Iris pigment epithelial cell (primary cell): ENCODE results near the gene RTN1.

ENCODE experiments used
- DNase-seq: peaks from one replicate; pipeline ENCODE4 v3.0.0-alpha.2; 2011; ENCODE audit warnings: low read depth

The RTN1 gene

GRCh38 chr14:59630288-59630963 is 240.2 kb downstream of the RTN1 start:
- peak; percentile 36 for DNase-seq

DNA sequence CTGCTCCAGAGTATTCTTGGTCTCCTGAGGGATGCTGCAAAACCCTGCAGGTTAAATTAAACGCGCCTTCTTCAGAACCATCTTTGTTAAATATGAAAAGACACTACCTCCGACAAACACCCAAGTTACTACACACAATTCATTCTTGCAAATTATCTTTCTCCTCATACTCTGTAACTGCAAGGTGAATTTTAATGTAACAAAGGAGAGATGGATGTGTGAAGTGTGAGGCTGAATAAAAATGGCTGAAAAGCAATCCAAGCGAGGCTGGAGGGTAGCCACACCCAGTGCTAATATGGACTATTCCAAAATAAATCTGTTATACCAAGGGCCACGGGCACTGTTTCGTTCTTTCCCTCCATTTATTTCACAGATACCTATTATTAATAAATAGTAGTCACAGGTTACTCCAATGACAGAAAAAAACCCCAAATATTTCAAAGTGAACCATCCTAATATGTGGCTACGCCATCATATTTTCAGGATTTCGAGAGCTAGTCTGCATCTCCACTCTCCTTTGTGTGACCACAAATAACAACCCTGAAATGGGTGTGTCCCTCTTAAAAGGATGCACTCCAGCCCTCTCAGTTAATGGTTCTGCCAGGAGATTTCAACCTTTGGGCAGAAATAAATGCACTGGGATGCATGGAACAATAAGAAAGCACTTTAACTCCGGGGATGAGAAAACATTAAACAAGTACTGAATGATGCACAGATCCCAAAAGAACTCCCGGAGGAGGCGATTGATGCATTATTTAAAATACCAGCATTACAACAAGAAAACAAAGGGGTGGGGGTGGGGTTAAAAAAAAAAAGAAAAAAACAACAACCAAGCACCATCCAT is 240.9 kb downstream of the RTN1 start:
- no peak for DNase-seq

DNA sequence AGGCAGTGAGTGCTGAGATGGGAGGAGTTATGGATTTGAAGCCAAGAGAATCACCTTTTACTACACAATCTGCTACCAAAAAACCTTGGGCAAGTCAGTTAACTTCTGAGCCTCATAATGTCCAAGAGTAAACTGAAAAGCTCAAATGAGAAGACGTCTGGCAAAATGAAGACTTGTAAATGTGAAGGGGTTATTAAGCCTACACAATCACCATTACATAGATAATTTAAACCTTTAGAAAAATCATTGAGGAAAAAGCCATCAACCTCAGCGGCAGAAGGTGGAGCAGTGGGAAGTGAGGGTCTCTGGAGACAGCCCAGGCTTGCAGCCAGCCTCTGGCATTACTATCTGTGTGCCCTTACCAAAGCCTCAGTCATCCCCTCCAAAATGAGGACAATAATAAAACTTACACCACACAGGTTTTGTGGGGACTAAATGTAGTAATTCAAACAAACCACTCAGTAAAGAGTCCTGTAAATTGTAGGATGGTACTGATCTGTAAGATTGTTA is 243.5 kb downstream of the RTN1 start:
- DNase-seq, result no peak

GRCh38 chr14:59622631-59623030 is 247.9 kb downstream of the RTN1 start:
- no peak for DNase-seq

- DNase-seq, result no peak
These were observed 251.5 kb downstream of the RTN1 start for GRCh38 chr14:59619061-59619460.

- peak; percentile 14 for DNase-seq
These were observed 269.5 kb downstream of the RTN1 start for GRCh38 chr14:59601056-59601455.

DNA sequence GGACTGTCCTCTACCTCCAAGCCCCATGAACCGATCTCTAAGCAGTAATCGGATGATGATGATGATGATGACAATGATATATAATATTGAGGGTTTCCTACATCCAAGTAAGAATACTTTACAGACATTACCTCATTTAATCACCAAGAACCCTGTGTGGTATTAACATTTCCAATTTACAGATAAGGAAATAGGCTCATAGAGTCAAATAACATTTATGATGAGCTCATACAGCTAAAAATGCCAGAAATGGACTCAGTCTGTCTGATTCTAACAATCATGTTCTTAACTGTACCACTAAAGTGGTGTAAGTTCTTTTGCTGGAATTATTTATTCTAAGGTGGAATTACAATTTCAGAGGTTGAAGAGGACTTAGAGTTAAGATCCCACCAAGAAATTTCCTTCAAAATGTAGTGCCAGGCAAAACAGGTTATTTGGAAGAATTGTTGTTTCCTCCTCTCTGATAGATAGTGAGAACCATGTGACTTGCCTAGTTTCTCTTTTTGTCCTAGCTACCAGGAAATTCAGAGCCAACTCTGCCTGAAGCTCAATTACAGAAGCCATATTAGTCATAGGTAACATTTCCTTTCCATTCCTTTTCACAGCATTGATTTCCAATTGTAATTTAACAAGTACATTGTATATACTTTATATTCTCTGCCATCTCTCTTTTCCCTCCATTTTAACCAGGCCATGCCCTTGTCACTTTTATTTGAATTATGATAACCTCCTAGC is 270.2 kb downstream of the RTN1 start:
- peak; percentile 83 for DNase-seq

GRCh38 chr14:59595071-59595470 is 275.5 kb downstream of the RTN1 start:
- no peak for DNase-seq

- DNase-seq, result no peak
These were observed 278.8 kb downstream of the RTN1 start for GRCh38 chr14:59591641-59592370.

GRCh38 chr14:59588101-59588500 is 282.5 kb downstream of the RTN1 start:
- peak; percentile 67 for DNase-seq

DNA sequence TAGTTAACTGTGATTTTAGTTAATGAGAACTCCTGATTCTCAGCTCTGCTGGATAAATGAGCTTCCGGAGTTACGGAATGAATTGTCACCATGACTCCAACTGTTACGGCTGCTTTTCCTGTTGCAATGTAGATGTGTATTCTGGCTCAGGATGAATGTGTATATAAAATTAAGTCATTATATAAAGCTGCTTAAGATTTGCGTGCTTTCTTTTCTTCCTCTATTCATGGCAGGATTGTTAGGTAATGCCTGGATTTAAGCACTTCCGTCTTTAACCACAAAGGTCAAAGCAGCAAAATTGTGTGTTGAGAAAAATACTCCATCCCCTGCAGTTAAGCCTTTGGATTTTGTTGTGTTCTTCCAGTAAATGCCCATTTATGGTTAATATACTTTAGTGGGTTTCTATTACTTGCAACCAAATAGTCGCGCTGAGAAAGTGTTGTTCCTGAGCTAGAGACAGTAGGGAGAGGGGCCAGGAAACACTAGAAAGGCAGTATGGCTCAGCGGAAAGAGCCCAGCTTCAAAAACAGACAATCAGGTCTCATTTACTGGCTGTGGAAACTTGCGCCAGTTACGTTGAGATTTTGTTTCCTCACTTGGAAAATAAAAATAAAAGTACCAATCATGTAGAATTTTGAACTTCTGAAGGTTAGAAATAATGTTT is 284.6 kb downstream of the RTN1 start:
- DNase-seq, result peak; percentile 98

DNA sequence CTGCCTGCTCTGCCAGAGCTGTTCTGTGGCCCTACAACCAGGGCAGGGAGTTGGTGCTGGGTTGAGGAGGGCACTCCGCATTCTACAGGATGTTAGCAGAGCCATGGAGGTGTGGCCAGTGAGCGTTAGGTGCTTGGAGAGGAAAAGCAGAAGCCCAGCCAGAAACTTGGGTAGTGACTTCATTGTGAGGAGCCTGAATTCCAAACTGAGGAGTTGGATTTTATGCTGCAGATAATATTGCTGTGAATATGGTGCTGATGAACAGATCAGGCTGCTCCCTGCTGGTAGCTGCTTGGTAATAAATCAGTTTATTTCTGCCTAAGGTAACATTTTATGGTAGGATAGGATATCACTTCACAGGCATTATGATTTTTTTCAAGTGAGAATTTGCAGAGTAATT is 286.8 kb downstream of the RTN1 start:
- DNase-seq, result peak; percentile 79

- no peak for DNase-seq
These were observed 287.6 kb downstream of the RTN1 start for GRCh38 chr14:59582845-59583509.

GRCh38 chr14:59582161-59582560 is 288.4 kb downstream of the RTN1 start:
- DNase-seq, result no peak

DNA sequence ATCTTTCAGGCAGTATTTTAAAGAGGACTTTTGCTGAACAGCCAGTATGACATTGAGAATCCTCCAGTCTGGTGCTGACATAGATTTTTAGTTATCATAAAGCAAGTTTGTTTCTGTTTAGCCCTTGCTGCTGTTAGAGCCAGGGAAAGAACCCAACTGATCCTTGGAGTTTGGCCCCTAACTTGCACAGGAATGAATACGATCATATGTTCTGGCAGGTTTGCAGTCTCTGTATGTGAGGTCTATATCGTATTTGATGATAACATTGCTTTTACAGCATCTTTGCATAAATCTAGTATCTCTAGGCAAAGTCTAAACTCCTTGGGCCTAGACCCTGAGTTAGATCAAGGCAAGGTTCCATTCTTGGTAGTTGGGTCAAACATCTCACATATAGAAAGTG is 289.7 kb downstream of the RTN1 start:
- no peak for DNase-seq

DNA sequence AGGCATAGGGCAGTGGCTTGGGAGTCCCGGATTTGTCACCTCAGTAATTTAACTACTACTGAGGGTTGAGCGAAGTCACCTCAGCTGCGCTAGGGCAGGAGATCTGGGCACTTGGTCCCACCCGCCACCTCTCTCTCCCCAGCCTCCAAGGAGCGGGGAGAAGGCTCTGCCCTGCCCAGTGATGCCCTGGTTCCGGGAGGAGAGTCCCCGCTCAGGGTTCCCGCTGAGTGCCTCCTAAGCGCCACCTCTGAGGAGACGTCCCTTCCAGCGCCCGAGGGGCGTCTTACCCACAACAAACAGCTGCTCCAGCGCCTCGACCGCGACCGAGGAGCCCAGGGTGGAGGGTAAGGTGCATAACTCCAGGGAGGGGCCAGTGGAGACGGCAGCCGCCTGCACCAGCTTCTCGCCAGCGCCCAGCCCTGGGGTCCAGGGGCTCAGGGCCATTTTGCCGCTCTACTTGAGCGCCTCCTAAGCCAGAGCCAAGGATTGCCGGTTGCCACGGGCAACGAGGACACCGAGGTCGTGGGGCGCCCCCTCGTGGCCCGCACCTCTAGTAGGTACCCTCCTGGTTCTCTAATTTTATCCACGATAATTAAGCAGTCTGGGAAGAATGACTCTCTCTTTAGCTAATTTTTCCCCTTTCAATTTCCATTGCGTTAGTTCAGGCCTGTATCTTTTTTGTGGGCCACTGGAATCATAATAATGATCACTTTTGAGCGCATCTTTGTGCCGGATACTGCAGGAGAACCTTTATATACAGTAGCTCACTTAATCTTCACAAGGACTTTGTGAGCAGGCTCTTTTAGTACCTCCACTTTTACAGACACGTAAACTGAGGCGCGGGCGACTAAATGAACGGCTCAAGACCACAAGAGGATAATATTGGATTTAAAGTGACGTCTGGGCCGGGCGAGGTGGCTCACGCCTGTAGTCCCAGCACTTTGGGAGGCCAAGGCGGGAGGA is 294.0 kb downstream of the RTN1 start, which contains the start of gene CCDC175:
Gene CCDC175 (minus strand): TSS at position 481 of the 963 bp plus-strand sequence. CDS start 37 bp downstream, at position 444.
- peak; percentile 81 for DNase-seq

DNA sequence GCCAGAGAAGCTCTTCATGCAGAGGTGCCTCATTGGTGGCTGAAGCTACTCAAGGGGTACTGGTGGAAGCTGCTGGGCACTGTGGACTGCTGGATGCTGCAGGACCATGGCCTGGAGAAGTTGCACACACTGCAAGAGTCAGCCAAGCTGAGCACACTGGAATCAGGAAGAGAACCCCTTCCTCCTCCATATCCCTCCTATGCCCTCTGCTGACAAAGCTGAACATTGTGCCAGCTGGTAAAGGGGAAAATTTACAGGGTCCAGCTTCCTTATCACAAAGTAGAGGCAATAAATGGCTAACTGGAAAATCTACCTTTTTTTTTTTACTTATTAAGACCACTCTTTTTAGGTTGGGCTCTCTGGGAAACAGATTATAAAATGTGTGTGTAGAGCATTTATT is 300.5 kb downstream of the RTN1 start:
- DNase-seq, result no peak

DNA sequence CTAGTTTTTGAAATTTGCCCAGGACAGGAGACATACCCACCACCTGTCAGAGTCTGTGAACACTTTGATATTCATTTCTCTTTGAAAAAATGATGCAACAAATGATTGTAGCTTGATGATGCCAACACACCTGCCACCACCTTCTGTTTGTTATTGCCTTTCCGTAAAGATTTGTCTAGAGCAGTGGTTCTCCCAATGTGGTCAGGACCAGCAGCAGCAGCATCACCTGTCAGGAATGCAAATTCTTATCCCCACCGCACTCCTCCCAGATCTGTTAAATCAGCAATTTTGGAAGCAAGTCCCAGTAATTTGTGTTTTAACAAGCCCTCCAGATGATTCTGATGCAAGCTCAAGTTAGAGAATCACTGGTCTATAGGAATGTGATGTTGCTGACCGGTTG is 303.9 kb downstream of the RTN1 start:
- DNase-seq, result no peak

DNA sequence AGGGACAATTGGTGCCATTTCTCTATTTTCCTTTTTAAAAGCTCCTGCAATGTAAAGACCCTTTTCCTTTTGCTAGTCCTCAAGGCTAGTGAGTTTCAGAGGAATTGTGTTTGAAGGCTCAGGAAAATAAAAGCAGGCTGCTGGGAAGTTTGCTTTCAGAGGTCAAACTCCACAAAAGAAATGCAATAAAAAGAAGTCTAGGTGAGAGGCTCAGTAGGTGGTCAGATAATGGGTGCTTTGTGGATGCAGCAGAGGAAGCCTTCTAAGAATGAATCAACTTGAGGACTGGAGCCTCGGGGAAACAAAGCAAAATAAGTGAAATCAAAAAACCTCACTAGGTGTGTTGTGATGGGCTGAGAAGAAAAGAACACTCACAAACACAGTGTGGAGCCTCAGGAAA is 304.3 kb downstream of the RTN1 start:
- DNase-seq, result no peak
